Fibroblast of mammary gland (primary cell): Measurements from ENCODE around the gene ARHGAP26.

Experiments used
- DNase-seq: peaks from one replicate; pipeline ENCODE4 v3.0.0-alpha.2; 2010; ENCODE audit warnings: low read depth
- H3K4me3 ChIP-seq: 2 replicates; pipeline ENCODE4 v1.5.1; 2011; ENCODE audit warnings: low read depth, mild to moderate bottlenecking, low read length, moderate library complexity; ENCODE audit not compliant: control insufficient read depth
- CTCF ChIP-seq: conservative IDR thresholded peaks from 2 replicates; pipeline ENCODE4 v1.5.1; 2011; ENCODE audit warnings: low read depth, low read length, inconsistent platforms; ENCODE audit not compliant: control insufficient read depth, insufficient read depth

Gene ARHGAP26, protein sequence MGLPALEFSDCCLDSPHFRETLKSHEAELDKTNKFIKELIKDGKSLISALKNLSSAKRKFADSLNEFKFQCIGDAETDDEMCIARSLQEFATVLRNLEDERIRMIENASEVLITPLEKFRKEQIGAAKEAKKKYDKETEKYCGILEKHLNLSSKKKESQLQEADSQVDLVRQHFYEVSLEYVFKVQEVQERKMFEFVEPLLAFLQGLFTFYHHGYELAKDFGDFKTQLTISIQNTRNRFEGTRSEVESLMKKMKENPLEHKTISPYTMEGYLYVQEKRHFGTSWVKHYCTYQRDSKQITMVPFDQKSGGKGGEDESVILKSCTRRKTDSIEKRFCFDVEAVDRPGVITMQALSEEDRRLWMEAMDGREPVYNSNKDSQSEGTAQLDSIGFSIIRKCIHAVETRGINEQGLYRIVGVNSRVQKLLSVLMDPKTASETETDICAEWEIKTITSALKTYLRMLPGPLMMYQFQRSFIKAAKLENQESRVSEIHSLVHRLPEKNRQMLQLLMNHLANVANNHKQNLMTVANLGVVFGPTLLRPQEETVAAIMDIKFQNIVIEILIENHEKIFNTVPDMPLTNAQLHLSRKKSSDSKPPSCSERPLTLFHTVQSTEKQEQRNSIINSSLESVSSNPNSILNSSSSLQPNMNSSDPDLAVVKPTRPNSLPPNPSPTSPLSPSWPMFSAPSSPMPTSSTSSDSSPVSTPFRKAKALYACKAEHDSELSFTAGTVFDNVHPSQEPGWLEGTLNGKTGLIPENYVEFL

DNA sequence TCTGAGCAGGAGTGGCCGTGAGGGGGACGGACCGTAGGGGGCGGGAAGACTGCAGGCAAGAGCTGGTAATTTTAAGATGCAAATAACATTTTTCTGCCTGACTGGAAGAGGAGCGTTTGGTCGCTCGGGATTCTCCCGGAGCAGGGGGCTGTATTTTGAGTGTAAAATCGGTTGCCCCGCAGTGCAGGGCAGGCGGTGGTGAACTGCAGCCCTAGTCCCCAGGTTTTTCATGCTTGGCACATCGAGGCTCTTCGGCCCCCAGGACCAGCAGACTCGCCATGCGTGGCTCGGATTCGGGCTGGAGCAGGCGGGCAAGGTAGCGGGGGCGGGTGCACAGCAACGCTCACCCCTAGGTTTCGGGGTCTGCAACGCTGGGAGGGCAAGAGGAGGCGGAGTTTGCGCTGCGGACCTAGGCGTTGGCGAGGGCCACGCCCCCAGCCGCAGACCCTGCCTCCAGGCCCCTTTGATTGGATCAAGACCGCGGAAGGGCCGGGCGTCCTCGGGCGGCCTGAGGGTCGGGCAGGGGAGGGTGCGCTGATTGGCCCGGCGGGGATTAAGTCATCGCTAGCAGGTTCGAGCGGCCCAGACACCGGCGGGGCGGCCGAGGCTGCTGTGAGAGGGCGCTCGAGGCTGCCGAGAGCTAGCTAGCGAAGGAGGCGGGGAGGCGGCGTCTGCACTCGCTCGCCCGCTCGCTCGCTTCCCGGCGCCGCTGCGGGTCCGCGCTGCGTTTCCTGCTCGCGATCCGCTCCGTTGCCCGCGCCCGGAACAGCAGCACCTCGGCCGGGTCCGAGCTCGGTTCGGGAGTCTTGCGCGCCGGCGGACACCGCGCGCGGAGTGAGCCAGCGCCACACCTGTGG, at the start of gene ARHGAP26:
TSS of gene ARHGAP26 (plus strand) at position 585 of the 857 bp plus-strand sequence. CDS start 385 bp downstream, outside the sequence.
- TF ChIP-seq CTCF, result no peak
- DNase-seq, result peak; percentile 92
- peak within 1 kb of the TSS; percentile 88 for H3K4me3 ChIP-seq

DNA sequence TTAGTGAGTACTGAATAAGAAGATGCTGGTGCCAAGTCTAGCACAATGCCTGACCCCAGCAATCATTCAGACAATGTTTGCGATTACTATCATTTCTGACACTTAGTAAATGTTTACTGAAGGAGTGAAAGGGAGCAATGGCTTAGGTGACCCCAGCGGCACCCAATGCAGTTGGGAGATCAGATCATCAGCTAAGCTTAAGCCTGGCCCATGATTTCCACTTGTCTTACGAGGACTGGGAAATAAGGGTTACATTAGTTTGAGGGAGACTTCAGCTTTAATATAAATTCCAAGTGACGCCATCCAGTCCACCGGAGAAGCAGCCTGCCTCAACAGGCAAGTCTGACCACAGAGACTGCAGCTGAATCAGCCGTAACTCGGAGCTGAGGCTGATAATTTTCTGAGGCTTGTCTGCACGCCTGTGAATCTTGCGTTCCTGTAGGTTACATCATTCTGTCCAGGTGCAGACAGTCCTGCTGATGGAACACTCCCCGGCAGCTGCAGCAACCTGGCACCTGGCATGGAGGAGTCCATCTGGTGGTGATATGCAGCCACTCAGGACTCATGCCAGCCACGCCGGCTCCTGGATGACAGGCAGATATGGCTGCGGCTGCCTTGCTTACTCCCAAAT, 49.4 kb upstream of the ARHGAP26 start:
- no peak for DNase-seq
- H3K4me3 ChIP-seq, result no peak overlapping the region
- no peak for TF ChIP-seq CTCF

DNA sequence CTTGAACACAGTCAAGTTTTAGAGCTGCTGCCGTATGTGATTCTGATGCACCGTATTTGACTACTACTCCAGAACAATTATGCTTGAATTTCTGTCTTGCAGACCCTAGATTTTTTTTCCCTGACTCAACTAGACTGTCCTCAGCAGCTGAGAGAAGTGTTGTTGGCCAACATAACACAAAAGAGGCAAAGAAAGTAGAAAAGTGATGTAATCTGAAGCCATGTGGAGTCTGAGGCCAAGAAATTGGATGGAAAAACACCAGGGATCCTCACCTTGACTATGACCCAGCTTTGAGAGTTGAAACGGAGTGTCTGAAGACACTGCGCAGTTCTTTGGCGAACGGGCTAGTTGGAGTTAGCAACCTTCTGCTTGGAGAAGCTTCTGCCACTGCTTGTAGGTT, 48.0 kb upstream of the ARHGAP26 start:
- DNase-seq, result peak; percentile 20
- no peak for TF ChIP-seq CTCF
- H3K4me3 ChIP-seq, result no peak overlapping the region

DNA sequence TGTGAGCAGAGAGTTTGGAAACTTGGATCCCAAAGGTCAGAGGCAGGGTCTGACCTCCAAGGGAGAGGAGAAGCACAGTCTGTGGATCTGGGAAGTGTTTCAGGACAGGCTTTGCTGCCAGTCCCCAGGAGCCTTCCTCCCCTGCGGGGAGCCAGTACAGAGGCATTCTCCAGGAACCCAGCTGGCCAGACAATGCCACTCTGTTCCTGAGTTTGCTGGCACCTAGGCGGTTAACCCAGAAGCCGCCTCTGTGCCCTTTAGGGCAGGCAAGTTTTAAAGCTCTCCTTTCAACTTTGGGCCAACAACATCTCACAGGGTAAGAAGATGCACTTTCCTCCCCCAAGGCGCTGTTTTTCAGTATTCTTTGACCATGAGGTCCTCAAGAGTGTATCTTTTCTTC, 47.3 kb upstream of the ARHGAP26 start:
- no peak for TF ChIP-seq CTCF
- H3K4me3 ChIP-seq, result no peak overlapping the region
- no peak for DNase-seq

DNA sequence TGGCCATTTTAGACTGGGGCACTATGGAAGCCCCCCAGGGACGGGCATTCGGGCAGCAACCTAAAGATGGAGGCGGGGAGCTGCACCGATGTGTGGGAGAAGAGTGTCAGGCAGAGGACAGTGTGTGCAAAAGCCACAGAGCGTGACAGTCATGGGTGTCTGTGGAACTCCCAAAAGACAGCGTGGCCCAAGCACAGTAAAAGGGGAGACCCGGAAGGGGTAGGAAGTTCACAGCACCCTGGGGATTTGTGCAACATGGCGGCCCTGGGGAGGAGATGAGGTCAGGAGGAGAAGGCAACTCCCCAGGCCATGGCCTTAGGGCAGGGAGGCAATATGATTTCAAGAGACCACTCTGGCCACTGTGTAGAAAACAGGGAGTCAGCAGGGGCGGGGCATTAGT, 45.4 kb upstream of the ARHGAP26 start:
- no peak overlapping the region for H3K4me3 ChIP-seq
- TF ChIP-seq CTCF, result no peak
- no peak for DNase-seq
